IMR-90 (cell line): ENCODE results near the gene LDLRAD3.

Experiments used
- FOS ChIP-seq: fragments of 150-350 bp; IDR thresholded peaks from 2 replicates; pipeline ENCODE4 v1.6.1; 2016; ENCODE audit warnings: low read depth, low read length
- POLR2A ChIP-seq: IDR thresholded peaks from 2 replicates; pipeline ENCODE4 v1.6.1; 2012; ENCODE audit warnings: mild to moderate bottlenecking, low read depth, low read length
- TF ChIP-seq, protein P1 (sequence below): conservative IDR thresholded peaks from 2 replicates; pipeline ENCODE4 v1.5.1; 2012; ENCODE audit warnings: mild to moderate bottlenecking, low read depth, low read length, improper control_type of control experiment
- TF ChIP-seq, protein P2 (sequence below): fragments of 150-350 bp; IDR thresholded peaks from 2 replicates; pipeline ENCODE4 v1.6.1; 2016; ENCODE audit warnings: low read depth, mild to moderate bottlenecking, low read length, moderate library complexity, borderline replicate concordance

DNA sequence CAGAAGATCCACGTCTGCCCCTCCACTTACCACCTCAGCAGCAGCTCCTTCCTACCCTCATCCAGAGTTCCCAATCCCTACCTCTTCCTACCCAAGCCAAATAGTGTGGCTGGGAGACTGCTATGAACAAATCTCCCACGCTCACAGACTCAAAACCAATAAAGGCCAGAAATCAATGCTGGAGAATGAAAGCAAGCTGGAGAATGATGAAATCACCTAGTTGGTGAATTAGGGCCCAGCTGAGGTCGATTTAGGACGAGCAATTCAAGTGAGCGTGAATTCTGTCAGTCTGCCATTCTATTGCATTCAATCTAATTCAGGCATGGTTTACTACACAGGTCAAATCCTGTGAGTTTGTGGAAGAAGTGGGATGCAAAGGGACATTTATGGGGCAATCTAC is 322.9 kb downstream of the LDLRAD3 start:
- no peak for TF ChIP-seq POLR2A
- TF ChIP-seq, protein P1, sequence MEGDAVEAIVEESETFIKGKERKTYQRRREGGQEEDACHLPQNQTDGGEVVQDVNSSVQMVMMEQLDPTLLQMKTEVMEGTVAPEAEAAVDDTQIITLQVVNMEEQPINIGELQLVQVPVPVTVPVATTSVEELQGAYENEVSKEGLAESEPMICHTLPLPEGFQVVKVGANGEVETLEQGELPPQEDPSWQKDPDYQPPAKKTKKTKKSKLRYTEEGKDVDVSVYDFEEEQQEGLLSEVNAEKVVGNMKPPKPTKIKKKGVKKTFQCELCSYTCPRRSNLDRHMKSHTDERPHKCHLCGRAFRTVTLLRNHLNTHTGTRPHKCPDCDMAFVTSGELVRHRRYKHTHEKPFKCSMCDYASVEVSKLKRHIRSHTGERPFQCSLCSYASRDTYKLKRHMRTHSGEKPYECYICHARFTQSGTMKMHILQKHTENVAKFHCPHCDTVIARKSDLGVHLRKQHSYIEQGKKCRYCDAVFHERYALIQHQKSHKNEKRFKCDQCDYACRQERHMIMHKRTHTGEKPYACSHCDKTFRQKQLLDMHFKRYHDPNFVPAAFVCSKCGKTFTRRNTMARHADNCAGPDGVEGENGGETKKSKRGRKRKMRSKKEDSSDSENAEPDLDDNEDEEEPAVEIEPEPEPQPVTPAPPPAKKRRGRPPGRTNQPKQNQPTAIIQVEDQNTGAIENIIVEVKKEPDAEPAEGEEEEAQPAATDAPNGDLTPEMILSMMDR = no peak
- TF ChIP-seq, protein P2, sequence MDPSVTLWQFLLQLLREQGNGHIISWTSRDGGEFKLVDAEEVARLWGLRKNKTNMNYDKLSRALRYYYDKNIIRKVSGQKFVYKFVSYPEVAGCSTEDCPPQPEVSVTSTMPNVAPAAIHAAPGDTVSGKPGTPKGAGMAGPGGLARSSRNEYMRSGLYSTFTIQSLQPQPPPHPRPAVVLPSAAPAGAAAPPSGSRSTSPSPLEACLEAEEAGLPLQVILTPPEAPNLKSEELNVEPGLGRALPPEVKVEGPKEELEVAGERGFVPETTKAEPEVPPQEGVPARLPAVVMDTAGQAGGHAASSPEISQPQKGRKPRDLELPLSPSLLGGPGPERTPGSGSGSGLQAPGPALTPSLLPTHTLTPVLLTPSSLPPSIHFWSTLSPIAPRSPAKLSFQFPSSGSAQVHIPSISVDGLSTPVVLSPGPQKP = no peak
- TF ChIP-seq FOS = no peak
